HepG2 (cell line): ENCODE data around the gene TRIM62. TPM values are rescaled to one million over a fixed set of nuclear protein-coding genes. Genes with fewer than 3 reads are reported as not detected.

ENCODE experiments used
- ATAC-seq: fragments of 200-7000 bp; cut with Tn5 transposase; 3 replicates; pipeline ENCODE4 v1.9.1; 2020; ENCODE audit warnings: mild to moderate bottlenecking, moderate library complexity
- BruUV-seq: library from RNA; stranded (reverse); fragments of 400-500 nt; replicated peaks from 2 replicates; lab custom pipeline; 2021; lab: Mats Ljungman, UMichigan
- CTCF ChIA-PET: fragments of 300-600 bp; formaldehyde crosslinking; extraction: SDS; loops from one replicate; lab custom pipeline; 2021; ENCODE audit warnings: low total read pairs, inconsistent platforms, low intra/inter-chr PET ratio; lab: Yijun Ruan, JAX
- POLR2A ChIA-PET: fragments of 350-600 bp; sonication (Branson Sonifier 250); formaldehyde crosslinking; loops from one replicate; lab custom pipeline; 2020; ENCODE audit warnings: antibody characterized with exemption, inconsistent platforms; lab: Yijun Ruan, JAX
- DNase-seq: peaks from one replicate; pipeline ENCODE4 v3.0.0-alpha.2; 2015; ENCODE audit warnings: low spot score
- FAIRE-seq: peaks from 3 replicates; lab custom pipeline; 2011; peaks lifted over from hg19 to GRCh38; lab: Jason Lieb, UNC
- H2AFZ ChIP-seq: one replicate; pipeline ENCODE4 v1.6.1; 2011; ENCODE audit warnings: low read length, inconsistent platforms
- H3K27ac ChIP-seq: fragments of 300-600 bp; 3 replicates; pipeline ENCODE4 v1.8.0; 2011; ENCODE audit warnings: mixed run types, mild to moderate bottlenecking, mixed read lengths, low read length, inconsistent platforms; ENCODE audit not compliant: insufficient read depth; ENCODE audit errors: extremely low read length
- H3K27me3 ChIP-seq, 2 experiments: fragments of 200-600 bp in 1 of 2; 2 replicates in 1 of 2; 3 replicates in 1 of 2; pipeline versions ENCODE4 v1.6.0 to v1.8.0; 2011; ENCODE audit warnings: low read length in 2 of 2, mild to moderate bottlenecking in 2 of 2, moderate library complexity in 2 of 2, inconsistent platforms in 1 of 2; ENCODE audit not compliant: insufficient read depth in 2 of 2, control insufficient read depth in 1 of 2
- H3K36me3 ChIP-seq, 2 experiments: fragments of 200-600 bp in 1 of 2; replicated peaks in 1 of 2; 2 replicates in 1 of 2; 3 replicates in 1 of 2; pipeline versions ENCODE4 v1.5.1 to v1.8.0; 2011; ENCODE audit warnings: low read length in 2 of 2, inconsistent platforms in 1 of 2; ENCODE audit not compliant: insufficient read depth in 2 of 2, control insufficient read depth in 1 of 2
- H3K4me1 ChIP-seq: 2 replicates; pipeline ENCODE4 v1.5.1; 2012; ENCODE audit warnings: low read length, inconsistent platforms; ENCODE audit not compliant: insufficient read depth
- H3K4me2 ChIP-seq: 2 replicates; pipeline ENCODE4 v1.6.0; 2011; ENCODE audit warnings: low read depth, low read length, inconsistent platforms
- H3K4me3 ChIP-seq, 3 experiments: fragments of 200-600 bp in 1 of 3; sonication (generic), shearing (Covaris generic) in 1 of 3; replicated peaks in 1 of 3; 2 replicates each; pipeline ENCODE4 v1.5.1; 2011 to 2016; ENCODE audit warnings: low read length in 3 of 3, inconsistent platforms in 2 of 3, low read depth in 2 of 3, mild to moderate bottlenecking in 2 of 3, control low read depth in 1 of 3, mixed read lengths in 1 of 3; ENCODE audit not compliant: insufficient read depth in 1 of 3
- H3K79me2 ChIP-seq: one replicate; pipeline ENCODE4 v1.6.1; 2011; ENCODE audit warnings: low read length, inconsistent platforms; ENCODE audit not compliant: insufficient read depth
- H3K9ac ChIP-seq: 2 replicates; pipeline ENCODE4 v1.6.0; 2011; ENCODE audit warnings: mild to moderate bottlenecking, low read depth, low read length, inconsistent platforms; ENCODE audit not compliant: insufficient read depth
- H3K9me3 ChIP-seq: 2 replicates; pipeline ENCODE4 v1.5.1; 2012; ENCODE audit warnings: mild to moderate bottlenecking, low read length
- H4K20me1 ChIP-seq: 2 replicates; pipeline ENCODE4 v1.6.0; 2011; ENCODE audit warnings: inconsistent platforms, mild to moderate bottlenecking, low read length, moderate library complexity; ENCODE audit not compliant: insufficient read depth
- DNMT1 ChIP-seq: sonication (generic); formaldehyde crosslinking; IDR thresholded peaks from 2 replicates; pipeline ENCODE4 v1.5.1; 2020; ENCODE audit warnings: mild to moderate bottlenecking, missing genetic modification reagents
- EEA1 ChIP-seq: sonication (generic); formaldehyde crosslinking; IDR thresholded peaks from 2 replicates; pipeline ENCODE4 v1.5.1; 2020; ENCODE audit warnings: mild to moderate bottlenecking, missing genetic modification reagents, borderline replicate concordance
- HNF4A ChIP-seq: sonication (generic); formaldehyde crosslinking; IDR thresholded peaks from 2 replicates; pipeline ENCODE4 v1.4.0; 2020; ENCODE audit warnings: missing genetic modification reagents
- ISX ChIP-seq: sonication (generic); formaldehyde crosslinking; conservative IDR thresholded peaks from 2 replicates; pipeline ENCODE4 v1.5.0; 2020; ENCODE audit warnings: missing genetic modification reagents
- KLF12 ChIP-seq: sonication (generic); formaldehyde crosslinking; IDR thresholded peaks from 2 replicates; pipeline ENCODE4 v1.4.0; 2020; ENCODE audit warnings: missing genetic modification reagents, borderline replicate concordance
- KLF15 ChIP-seq: sonication (generic); formaldehyde crosslinking; IDR thresholded peaks from 2 replicates; pipeline ENCODE4 v1.8.1; 2023; ENCODE audit warnings: borderline replicate concordance, mild to moderate bottlenecking, inconsistent platforms, missing genetic modification reagents, mixed read lengths
- MNT ChIP-seq: fragments of 450-650 bp; IDR thresholded peaks from 2 replicates; pipeline ENCODE4 v1.6.1; 2016
- MTA3 ChIP-seq: sonication (generic); formaldehyde crosslinking; IDR thresholded peaks from 2 replicates; pipeline ENCODE4 v1.4.0; 2020; ENCODE audit warnings: missing genetic modification reagents
- REST ChIP-seq, 2 experiments: IDR thresholded peaks; 2 replicates each; pipeline ENCODE4 v1.6.1; 2011 to 2012; ENCODE audit warnings: low read length in 2 of 2, borderline replicate concordance in 1 of 2, low read depth in 1 of 2, mild to moderate bottlenecking in 1 of 2, moderate library complexity in 1 of 2
- SRF ChIP-seq: IDR thresholded peaks from 2 replicates; pipeline ENCODE4 v1.6.1; 2011; ENCODE audit warnings: mild to moderate bottlenecking, low read depth, low read length, moderate library complexity
- TMF1 ChIP-seq: sonication (generic); formaldehyde crosslinking; IDR thresholded peaks from 2 replicates; pipeline ENCODE4 v1.8.1; 2022; ENCODE audit warnings: low read depth, missing genetic modification reagents
- ZNF615 ChIP-seq: sonication (generic); formaldehyde crosslinking; IDR thresholded peaks from 2 replicates; pipeline ENCODE4 v1.5.0; 2020; ENCODE audit warnings: mild to moderate bottlenecking, missing genetic modification reagents, borderline replicate concordance
- ZSCAN22 ChIP-seq: sonication (generic); formaldehyde crosslinking; IDR thresholded peaks from 2 replicates; pipeline ENCODE4 v1.4.0; 2020; ENCODE audit warnings: mild to moderate bottlenecking, missing genetic modification reagents
- WGBS: methylation state at CpG from one replicate; pipeline ENCODE4 v1.1.6; 2017; ENCODE audit warnings: low lambda C conversion rate; 5-methylcytosine and 5-hydroxymethylcytosine counted together
- in situ Hi-C: cut with HindIII; loops from 2 replicates; pipeline ENCODE4 v1.10.0; 2017; ENCODE audit warnings: low pct_unique_long_range_greater_than_20kb; ENCODE audit not compliant: extremely low pct_ligation_motif_present
- intact Hi-C: fragments of 100-400 bp; cut with micrococcal nuclease; formaldehyde crosslinking; loops from one replicate; pipeline ENCODE4 v1.10.0; 2022; ENCODE audit not compliant: unreplicated experiment
- polyA plus RNA-seq, 8 experiments: library from polyadenylated mRNA; depleted of rRNA in 3 of 8; stranded (reverse) in 7 of 8; unstranded in 1 of 8; fragments of >200 nt; fragmentation: Illumina TruSeq in 4 of 8; extraction: Trizol in 4 of 8; gene quantifications; 2 replicates each; pipeline versions ENCODE4 v1.2.1 to v1.2.3, GENCODE V29; 2011 to 2016; ENCODE audit warnings: low read depth in 4 of 8, missing spikeins in 1 of 8, mixed read lengths in 1 of 8; ENCODE audit not compliant: insufficient read depth in 1 of 8
- total RNA-seq, 5 experiments: library from RNA; depleted of rRNA; stranded (reverse); fragments of >200 nt; fragmentation: Illumina TruSeq; extraction: Trizol; gene quantifications; 2 replicates each; pipeline ENCODE4 v1.2.3, GENCODE V29; 2016; ENCODE audit warnings: low read depth in 1 of 5
- TF ChIP-seq, protein P1 (sequence below): sonication (generic); formaldehyde crosslinking; IDR thresholded peaks from 2 replicates; pipeline ENCODE4 v1.4.0; 2020; ENCODE audit warnings: mild to moderate bottlenecking, low read depth, missing genetic modification reagents

Gene TRIM62
- total and polyA plus RNA-seq, 2 of the 13 experiments (the other 11 are each of a cell fraction or from before 2014, with no cell fraction given): 0.53 to 0.57 TPM

DNA sequence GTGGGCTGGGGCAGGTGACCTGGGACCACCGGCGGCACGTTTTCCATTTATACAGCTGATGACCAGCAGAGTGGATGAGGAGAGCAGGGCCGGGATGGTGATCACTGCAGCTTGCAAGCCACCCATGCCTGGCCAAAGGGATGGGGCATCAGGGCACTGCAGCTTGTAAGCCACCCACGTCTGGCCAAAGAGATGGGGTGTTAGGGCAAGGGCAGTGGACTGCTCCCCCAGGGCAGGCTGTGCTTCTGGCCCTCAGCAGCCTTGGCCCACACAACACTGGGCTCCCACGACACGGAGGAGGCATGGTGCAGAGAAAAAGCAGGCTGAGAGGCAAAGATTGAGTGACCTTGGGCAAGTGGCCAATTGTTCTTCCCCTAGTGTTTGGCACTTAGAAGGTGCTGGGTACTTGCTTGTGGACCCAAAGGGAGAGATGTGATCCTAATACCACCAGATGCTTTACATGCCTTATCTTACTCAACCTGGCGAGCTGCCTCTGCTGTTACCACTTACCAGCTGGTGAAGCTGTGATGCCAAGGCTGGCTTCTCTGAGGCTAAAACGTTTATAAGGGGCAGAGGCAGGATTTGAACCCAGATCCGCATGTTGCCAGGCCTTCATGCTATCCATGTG, 48.3 kb downstream of the TRIM62 start:
- no peak overlapping the region for H3K9ac ChIP-seq
- ATAC-seq (no peak), DNase-seq (no peak), FAIRE-seq (no peak)
- BruUV-seq: no TSS peak
- ChIA-PET POLR2A (interaction anchor here (1.3 kb wide), 1 partner anchor 9 kb away, joined by 3 read pairs; no protein-coding TSS in a partner anchor), CTCF (no interaction called here)
- no peaks in the 10 kb centered on the region for H3K27me3 ChIP-seq
- H3K27ac ChIP-seq: no peak overlapping the region
- WGBS: 92% methylated on average over 2 of the region's 10 CpGs
- no peak overlapping the region for H3K4me3 ChIP-seq
- peaks cover 4% of the 10 kb centered on the region for H3K79me2 ChIP-seq
- no peak overlapping the region for H3K4me2 ChIP-seq
- intact Hi-C loops: no loop called here
- no peak overlapping the region for H2AFZ ChIP-seq
- in situ Hi-C loops: no loop called here
- peaks cover 26% of the 10 kb centered on the region for H3K4me1 ChIP-seq
- peaks cover 3% of the 10 kb centered on the region; the same call in 1 of the 2 replicates for H4K20me1 ChIP-seq
- no peaks in the 10 kb centered on the region for H3K9me3 ChIP-seq
- H3K36me3 ChIP-seq: no peaks in the 10 kb centered on the region; a peak in 1 of 5 replicates
- TF ChIP-seq ZSCAN22 (CRISPR knock-in tag) (no peak), DNMT1 (CRISPR knock-in tag) (no peak), MTA3 (no peak), REST (IDR thresholded peaks at IDR 0.05; ENCODE audit: borderline replicate concordance in 1 of 2, low read depth in 1 of 2, low read length in 2 of 2) (no peak), MNT (no peak), SRF (no peak), HNF4A (CRISPR knock-in tag) (no peak), TMF1 (no peak), EEA1 (CRISPR knock-in tag) (no peak), ZNF615 (CRISPR knock-in tag) (no peak), ISX (CRISPR knock-in tag) (no peak), KLF12 (CRISPR knock-in tag) (no peak), KLF15 (CRISPR knock-in tag) (no peak)
- TF ChIP-seq, protein P1, sequence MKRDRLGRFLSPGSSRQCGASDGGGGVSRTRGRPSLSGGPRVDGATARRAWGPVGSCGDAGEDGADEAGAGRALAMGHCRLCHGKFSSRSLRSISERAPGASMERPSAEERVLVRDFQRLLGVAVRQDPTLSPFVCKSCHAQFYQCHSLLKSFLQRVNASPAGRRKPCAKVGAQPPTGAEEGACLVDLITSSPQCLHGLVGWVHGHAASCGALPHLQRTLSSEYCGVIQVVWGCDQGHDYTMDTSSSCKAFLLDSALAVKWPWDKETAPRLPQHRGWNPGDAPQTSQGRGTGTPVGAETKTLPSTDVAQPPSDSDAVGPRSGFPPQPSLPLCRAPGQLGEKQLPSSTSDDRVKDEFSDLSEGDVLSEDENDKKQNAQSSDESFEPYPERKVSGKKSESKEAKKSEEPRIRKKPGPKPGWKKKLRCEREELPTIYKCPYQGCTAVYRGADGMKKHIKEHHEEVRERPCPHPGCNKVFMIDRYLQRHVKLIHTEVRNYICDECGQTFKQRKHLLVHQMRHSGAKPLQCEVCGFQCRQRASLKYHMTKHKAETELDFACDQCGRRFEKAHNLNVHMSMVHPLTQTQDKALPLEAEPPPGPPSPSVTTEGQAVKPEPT (CRISPR knock-in tag): no peak
